ENCODE measurements around the gene PGM5.

The PGM5 gene

DNA sequence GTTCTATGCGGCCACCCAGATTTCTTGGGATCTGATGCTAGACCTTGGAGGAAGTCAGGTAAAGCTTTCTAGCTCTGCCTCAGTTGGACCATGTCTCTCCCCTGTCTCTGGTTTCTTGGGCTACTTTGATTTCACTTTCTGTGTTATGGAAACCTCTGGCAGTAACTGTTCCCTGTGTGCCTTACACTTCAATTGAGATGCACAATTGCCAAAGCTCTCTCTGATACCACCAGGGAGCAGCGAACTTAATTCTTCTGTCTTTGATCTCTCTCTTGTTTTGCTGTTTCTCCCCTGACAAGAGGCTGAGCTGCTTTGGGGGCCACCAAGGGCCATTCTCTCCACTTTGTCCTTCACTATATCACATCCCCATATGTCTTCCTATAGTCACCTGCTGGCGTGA is 61.4 kb downstream of the PGM5 start:
- Histone ChIP-seq H3K4me3 (ENCODE audit: low read length, poor library complexity, severe bottlenecking) (no peak overlapping the region), H3K27me3 (ENCODE audit: insufficient read depth, low read length, poor library complexity, severe bottlenecking) (no peaks in the 10 kb centered on the region), H3K9ac (ENCODE audit: low read depth, low read length, poor library complexity, severe bottlenecking) (no peak overlapping the region), H3K79me2 (ENCODE audit: insufficient read depth, low read length) (no peaks in the 10 kb centered on the region), H3K4me1 (ENCODE audit: insufficient read depth, low read length, poor library complexity, severe bottlenecking) (no peaks in the 10 kb centered on the region), H2AFZ (ENCODE audit: low read length) (no peak overlapping the region), H3K9me2 (replicated peaks; ENCODE audit: low read depth, low read length) (no peaks in the 10 kb centered on the region), H3F3A (ENCODE audit: low read depth) (no peaks in the 10 kb centered on the region), H4K20me1 (ENCODE audit: insufficient read depth, low read length, poor library complexity, severe bottlenecking) (no peaks in the 10 kb centered on the region), H3K4me2 (ENCODE audit: low read depth, low read length, poor library complexity, severe bottlenecking) (no peak overlapping the region), H3K36me3 (ENCODE audit: insufficient read depth, low read length) (no peaks in the 10 kb centered on the region), H3K9me3 (ENCODE audit: insufficient read depth, low read depth, low read length) (no peaks in the 10 kb centered on the region)
- TF ChIP-seq EZH2phosphoT487 (IDR thresholded peaks at IDR 0.05; ENCODE audit: borderline replicate concordance) = no peak
- TF ChIP-seq, protein P1, sequence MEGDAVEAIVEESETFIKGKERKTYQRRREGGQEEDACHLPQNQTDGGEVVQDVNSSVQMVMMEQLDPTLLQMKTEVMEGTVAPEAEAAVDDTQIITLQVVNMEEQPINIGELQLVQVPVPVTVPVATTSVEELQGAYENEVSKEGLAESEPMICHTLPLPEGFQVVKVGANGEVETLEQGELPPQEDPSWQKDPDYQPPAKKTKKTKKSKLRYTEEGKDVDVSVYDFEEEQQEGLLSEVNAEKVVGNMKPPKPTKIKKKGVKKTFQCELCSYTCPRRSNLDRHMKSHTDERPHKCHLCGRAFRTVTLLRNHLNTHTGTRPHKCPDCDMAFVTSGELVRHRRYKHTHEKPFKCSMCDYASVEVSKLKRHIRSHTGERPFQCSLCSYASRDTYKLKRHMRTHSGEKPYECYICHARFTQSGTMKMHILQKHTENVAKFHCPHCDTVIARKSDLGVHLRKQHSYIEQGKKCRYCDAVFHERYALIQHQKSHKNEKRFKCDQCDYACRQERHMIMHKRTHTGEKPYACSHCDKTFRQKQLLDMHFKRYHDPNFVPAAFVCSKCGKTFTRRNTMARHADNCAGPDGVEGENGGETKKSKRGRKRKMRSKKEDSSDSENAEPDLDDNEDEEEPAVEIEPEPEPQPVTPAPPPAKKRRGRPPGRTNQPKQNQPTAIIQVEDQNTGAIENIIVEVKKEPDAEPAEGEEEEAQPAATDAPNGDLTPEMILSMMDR (conservative IDR thresholded peaks at IDR 0.05; ENCODE audit: low read length) = no peak

DNA sequence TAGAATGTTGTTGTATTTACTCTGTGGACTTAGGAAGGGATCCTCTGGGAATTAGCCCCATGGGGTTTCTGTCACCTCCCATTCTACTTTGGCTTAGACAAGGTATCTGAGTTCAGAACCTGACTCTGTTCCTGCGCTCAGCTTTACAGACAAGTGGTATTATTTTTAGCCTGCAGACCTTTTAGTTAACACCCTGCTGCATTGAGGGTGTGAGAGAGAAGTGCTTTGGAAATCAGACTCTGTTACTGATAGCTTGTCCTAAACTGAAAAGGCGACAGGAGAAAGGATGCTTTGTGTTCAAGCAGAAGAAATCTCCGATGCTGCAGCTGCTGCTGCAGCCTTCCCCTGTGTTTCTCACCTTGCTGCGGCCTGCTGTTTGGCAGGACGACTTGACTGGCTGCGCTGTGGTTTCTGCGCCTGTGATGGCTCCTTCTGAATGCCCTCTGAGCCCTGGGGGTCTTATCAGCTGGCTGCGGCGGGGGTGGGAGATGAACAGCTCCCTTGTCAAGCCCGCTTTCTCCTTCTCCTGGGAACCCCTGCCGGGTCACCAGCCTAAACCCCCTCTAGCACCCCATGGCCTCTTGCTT is 61.9 kb downstream of the PGM5 start:
- no peaks in the 10 kb centered on the region for H3K79me2 ChIP-seq (ENCODE audit: insufficient read depth, low read length)
- H3K4me1 ChIP-seq (ENCODE audit: insufficient read depth, low read length, poor library complexity, severe bottlenecking) = no peaks in the 10 kb centered on the region
- TF ChIP-seq EZH2phosphoT487 (IDR thresholded peaks at IDR 0.05; ENCODE audit: borderline replicate concordance) = no peak
- TF ChIP-seq, protein P1 (conservative IDR thresholded peaks at IDR 0.05; ENCODE audit: low read length) = no peak
- no peaks in the 10 kb centered on the region for H3K36me3 ChIP-seq (ENCODE audit: insufficient read depth, low read length)
- no peak overlapping the region for H3K9ac ChIP-seq (ENCODE audit: low read depth, low read length, poor library complexity, severe bottlenecking)
- H3F3A ChIP-seq (ENCODE audit: low read depth) = no peaks in the 10 kb centered on the region
- H4K20me1 ChIP-seq (ENCODE audit: insufficient read depth, low read length, poor library complexity, severe bottlenecking) = no peaks in the 10 kb centered on the region
- no peaks in the 10 kb centered on the region for H3K27me3 ChIP-seq (ENCODE audit: insufficient read depth, low read length, poor library complexity, severe bottlenecking)
- no peaks in the 10 kb centered on the region for H3K9me2 ChIP-seq (replicated peaks; ENCODE audit: low read depth, low read length)
- no peaks in the 10 kb centered on the region for H3K9me3 ChIP-seq (ENCODE audit: insufficient read depth, low read depth, low read length)
- no peak overlapping the region for H3K4me3 ChIP-seq (ENCODE audit: low read length, poor library complexity, severe bottlenecking)
- H3K4me2 ChIP-seq (ENCODE audit: low read depth, low read length, poor library complexity, severe bottlenecking) = no peak overlapping the region
- no peak overlapping the region for H2AFZ ChIP-seq (ENCODE audit: low read length)

DNA sequence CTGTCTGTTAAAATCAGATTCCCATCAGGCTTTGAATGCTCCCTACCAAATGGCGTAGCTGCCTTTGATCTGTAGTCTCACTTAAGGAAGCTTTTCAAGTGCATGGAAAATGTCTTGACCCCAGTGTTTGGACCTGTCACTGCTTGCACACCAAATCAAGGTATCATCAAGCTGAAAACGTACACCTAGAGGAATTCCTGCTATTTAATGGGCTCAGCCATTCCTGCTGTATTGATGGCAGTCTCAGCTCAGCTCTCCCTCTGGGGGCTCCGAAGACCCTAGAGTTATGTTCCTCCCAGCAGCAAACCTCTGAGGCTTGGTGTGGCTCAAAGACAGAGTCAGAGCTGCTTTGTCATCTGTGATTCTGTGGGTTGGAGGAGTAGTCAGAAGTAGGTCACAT is 63.5 kb downstream of the PGM5 start:
- Histone ChIP-seq H3F3A (ENCODE audit: low read depth) (no peaks in the 10 kb centered on the region), H3K4me3 (ENCODE audit: low read length, poor library complexity, severe bottlenecking) (no peak overlapping the region), H3K27me3 (ENCODE audit: insufficient read depth, low read length, poor library complexity, severe bottlenecking) (no peaks in the 10 kb centered on the region), H3K36me3 (ENCODE audit: insufficient read depth, low read length) (no peaks in the 10 kb centered on the region), H3K79me2 (ENCODE audit: insufficient read depth, low read length) (no peaks in the 10 kb centered on the region), H3K4me2 (ENCODE audit: low read depth, low read length, poor library complexity, severe bottlenecking) (no peak overlapping the region), H3K9ac (ENCODE audit: low read depth, low read length, poor library complexity, severe bottlenecking) (no peak overlapping the region), H3K9me2 (replicated peaks; ENCODE audit: low read depth, low read length) (no peaks in the 10 kb centered on the region), H2AFZ (ENCODE audit: low read length) (no peak overlapping the region), H4K20me1 (ENCODE audit: insufficient read depth, low read length, poor library complexity, severe bottlenecking) (no peaks in the 10 kb centered on the region), H3K4me1 (ENCODE audit: insufficient read depth, low read length, poor library complexity, severe bottlenecking) (no peaks in the 10 kb centered on the region), H3K9me3 (ENCODE audit: insufficient read depth, low read depth, low read length) (no peaks in the 10 kb centered on the region)
- no peak for TF ChIP-seq EZH2phosphoT487 (IDR thresholded peaks at IDR 0.05; ENCODE audit: borderline replicate concordance)
- TF ChIP-seq, protein P1 (conservative IDR thresholded peaks at IDR 0.05; ENCODE audit: low read length) = no peak
